Type B pancreatic cell (in vitro differentiated cells): ENCODE results near the gene SLAIN1. TPM values are rescaled to one million over a fixed set of nuclear protein-coding genes. Genes with fewer than 3 reads are reported as not detected.

ENCODE experiments used
- DNase-seq: peaks from one replicate; pipeline ENCODE4 v3.0.0; 2021; ENCODE audit warnings: mixed read lengths; ENCODE audit not compliant: unreplicated experiment; ENCODE audit errors: extremely low spot score
- H3K27ac Mint-ChIP-seq: 2 replicates; pipeline ENCODE4 v1.8.0; 2021; ENCODE audit warnings: mild to moderate bottlenecking, mixed read lengths
- H3K27me3 Mint-ChIP-seq: 2 replicates; pipeline ENCODE4 v1.8.0; 2021; ENCODE audit warnings: mixed read lengths
- H3K36me3 Mint-ChIP-seq: 2 replicates; pipeline ENCODE4 v1.8.0; 2021; ENCODE audit warnings: mixed read lengths
- H3K4me1 Mint-ChIP-seq: one replicate; pipeline ENCODE4 v1.8.0; 2021; ENCODE audit warnings: mixed read lengths; ENCODE audit not compliant: unreplicated experiment
- H3K4me3 Mint-ChIP-seq: 2 replicates; pipeline ENCODE4 v1.8.0; 2021; ENCODE audit warnings: mild to moderate bottlenecking, mixed read lengths
- H3K9me3 Mint-ChIP-seq: 2 replicates; pipeline ENCODE4 v1.8.0; 2021; ENCODE audit warnings: mixed read lengths
- total RNA-seq: library from RNA; stranded (reverse); gene quantifications from 2 replicates; pipeline ENCODE4 v1.2.1, GENCODE V29; 2021; ENCODE audit warnings: low replicate concordance
- TF ChIP-seq, protein P1 (sequence below): fragments of 200-600 bp; sonication (generic); conservative IDR thresholded peaks from 2 replicates; pipeline ENCODE4 v1.5.0; 2021; ENCODE audit warnings: antibody characterized with exemption, mild to moderate bottlenecking

Gene SLAIN1
- total RNA-seq, 1 donor from 2014 or later, result 22.4 TPM

DNA sequence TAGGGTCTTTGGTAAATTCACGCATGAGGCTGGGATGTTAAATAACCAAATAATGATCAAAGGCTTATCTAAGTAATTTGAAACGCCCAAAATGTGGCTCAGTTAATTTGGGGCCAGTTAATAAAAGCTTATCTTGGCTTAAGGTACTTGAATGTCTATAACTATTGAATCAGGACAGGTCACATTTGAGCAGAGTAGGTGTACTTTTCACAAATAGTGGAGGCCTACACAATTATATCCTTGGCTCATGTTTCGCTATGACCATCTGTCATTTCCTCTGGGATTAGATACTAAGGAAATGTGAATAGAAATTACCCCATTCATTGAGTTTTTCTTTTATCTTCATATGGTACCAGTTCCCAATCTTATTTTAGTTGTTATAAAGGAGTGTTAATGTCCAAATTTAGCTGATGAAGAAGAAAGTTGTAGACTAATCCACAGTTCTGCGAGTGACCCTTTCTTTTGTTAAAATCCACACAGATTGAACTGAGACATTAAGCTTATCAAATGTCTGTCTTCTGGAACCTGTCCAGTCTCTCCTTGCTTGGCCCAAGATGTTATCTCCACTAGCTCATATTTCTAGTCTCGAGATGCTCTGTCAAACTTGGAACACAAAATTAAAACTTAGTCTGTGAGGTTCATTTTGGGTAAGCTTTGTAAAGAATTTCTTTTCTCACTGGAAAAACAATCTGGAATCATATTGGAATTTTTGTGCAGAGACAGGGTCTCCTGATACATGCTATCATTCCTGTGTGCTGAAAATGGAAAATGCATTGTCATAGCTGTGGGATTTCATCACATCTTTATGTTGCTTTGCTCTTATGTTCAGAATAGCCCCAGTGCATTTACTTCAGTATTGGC, 31.0 kb downstream of the SLAIN1 start:
- Mint-ChIP-seq H3K4me3 (no peak overlapping the region), H3K27me3 (no peaks in the 10 kb centered on the region), H3K27ac (no peak overlapping the region), H3K36me3 (peaks cover 22% of the 10 kb centered on the region), H3K9me3 (no peaks in the 10 kb centered on the region), H3K4me1 (peaks cover 25% of the 10 kb centered on the region)
- no peak for DNase-seq
- TF ChIP-seq, protein P1, sequence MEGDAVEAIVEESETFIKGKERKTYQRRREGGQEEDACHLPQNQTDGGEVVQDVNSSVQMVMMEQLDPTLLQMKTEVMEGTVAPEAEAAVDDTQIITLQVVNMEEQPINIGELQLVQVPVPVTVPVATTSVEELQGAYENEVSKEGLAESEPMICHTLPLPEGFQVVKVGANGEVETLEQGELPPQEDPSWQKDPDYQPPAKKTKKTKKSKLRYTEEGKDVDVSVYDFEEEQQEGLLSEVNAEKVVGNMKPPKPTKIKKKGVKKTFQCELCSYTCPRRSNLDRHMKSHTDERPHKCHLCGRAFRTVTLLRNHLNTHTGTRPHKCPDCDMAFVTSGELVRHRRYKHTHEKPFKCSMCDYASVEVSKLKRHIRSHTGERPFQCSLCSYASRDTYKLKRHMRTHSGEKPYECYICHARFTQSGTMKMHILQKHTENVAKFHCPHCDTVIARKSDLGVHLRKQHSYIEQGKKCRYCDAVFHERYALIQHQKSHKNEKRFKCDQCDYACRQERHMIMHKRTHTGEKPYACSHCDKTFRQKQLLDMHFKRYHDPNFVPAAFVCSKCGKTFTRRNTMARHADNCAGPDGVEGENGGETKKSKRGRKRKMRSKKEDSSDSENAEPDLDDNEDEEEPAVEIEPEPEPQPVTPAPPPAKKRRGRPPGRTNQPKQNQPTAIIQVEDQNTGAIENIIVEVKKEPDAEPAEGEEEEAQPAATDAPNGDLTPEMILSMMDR, result no peak

DNA sequence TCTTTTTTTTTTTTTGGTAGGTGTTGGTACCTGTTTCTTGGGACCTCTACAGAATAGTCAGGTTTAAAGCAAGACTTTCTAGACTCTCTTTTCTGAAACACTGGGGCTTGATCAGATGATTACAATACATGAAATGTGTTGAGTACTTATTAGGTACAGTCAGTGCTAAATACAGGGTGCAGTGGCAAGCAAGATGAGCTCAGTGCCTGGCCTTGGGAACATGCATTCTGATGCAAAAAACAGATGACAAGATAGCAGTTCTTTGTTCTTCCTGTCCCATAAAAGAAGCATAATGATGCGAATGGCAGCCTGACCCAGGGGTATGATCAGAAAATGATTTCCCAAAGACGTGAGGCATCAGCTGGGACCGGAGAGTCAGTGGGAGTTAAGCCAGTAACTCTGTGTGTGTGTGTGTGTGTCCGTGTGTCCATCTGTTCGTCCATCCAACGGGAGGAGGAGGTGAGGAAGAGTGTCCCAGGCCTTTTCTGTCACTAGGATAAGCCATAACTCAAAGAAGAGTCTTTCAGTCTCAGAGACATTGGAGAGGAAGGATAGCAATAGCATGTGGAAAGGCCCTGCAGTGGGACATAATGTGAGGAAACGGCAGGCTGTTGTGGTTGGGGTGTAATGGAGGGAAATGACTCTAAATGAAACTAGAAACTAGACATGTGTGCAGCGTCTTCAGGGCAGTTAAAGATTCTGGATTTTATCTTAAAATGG, 32.2 kb downstream of the SLAIN1 start:
- Mint-ChIP-seq H3K27ac (no peak overlapping the region), H3K9me3 (no peaks in the 10 kb centered on the region), H3K4me3 (no peak overlapping the region), H3K4me1 (peaks cover 25% of the 10 kb centered on the region), H3K27me3 (no peaks in the 10 kb centered on the region), H3K36me3 (peaks cover 15% of the 10 kb centered on the region)
- DNase-seq, result no peak
- TF ChIP-seq, protein P1, result no peak

DNA sequence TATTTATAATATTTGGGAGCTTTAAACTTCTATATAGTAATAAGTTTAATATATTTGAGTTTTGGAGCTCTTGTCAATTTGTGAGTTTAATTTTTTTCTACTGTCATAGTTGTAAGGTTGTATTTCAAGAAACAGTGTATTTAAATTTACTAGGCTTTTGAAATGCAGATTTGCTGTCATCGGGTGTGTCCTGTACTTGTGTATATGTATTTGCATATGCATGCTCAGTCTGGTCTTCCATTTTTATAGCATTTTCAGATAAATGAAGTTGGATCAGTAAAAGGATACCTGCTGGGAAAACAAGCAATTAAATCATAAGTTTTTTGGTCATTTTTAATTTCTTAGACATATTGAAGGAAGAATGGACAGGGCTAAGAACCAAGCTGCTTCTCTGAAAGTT, 33.1 kb downstream of the SLAIN1 start:
- peaks cover 25% of the 10 kb centered on the region for H3K4me1 Mint-ChIP-seq
- DNase-seq, result no peak
- H3K27ac Mint-ChIP-seq, result no peak overlapping the region
- H3K9me3 Mint-ChIP-seq, result no peaks in the 10 kb centered on the region
- H3K4me3 Mint-ChIP-seq, result no peak overlapping the region
- TF ChIP-seq, protein P1, result no peak
- no peaks in the 10 kb centered on the region for H3K27me3 Mint-ChIP-seq
- peaks cover 10% of the 10 kb centered on the region for H3K36me3 Mint-ChIP-seq

DNA sequence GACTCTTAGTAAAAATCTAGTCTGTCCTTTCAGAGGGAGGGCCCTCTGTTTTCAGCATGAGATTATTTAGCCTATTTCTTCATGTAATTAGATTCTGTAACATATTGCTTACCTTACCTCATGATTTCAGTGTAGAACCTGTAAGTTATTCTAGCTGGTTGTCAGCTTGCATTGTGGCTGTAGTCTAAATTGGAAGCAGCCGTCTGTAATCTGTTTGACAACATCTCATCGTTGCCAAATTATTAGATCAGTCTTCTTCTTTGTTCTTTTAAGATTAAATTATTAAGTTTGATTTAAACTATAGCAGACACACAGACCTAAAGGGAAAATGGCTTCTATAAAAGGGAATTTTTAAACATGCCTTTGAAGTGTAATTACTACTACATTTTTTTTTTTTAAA, 34.8 kb downstream of the SLAIN1 start:
- Mint-ChIP-seq H3K27me3 (no peaks in the 10 kb centered on the region), H3K27ac (no peak overlapping the region), H3K4me3 (no peak overlapping the region), H3K36me3 (peaks cover 7% of the 10 kb centered on the region), H3K4me1 (peaks cover 25% of the 10 kb centered on the region), H3K9me3 (no peaks in the 10 kb centered on the region)
- no peak for DNase-seq
- TF ChIP-seq, protein P1, result no peak

DNA sequence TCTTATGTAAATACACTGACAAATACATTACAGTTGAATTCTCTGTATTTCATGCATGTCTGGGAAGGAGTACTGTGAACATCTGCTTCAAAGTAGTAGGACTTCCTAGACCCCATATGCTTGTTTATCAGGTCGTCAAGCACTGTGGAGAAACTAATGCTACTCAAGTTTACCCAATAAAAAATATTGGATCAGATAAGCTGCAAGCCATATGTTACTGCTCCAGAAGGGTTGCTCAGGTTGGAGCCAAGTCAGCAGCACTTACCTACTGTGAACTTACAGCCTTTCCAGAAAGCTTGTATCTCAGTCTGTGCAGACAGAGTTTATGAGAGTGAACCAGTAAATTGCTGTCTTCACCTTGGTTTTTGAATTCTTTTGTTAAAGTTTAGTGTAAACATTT, 36.2 kb downstream of the SLAIN1 start:
- H3K36me3 Mint-ChIP-seq, result peaks cover 7% of the 10 kb centered on the region
- no peaks in the 10 kb centered on the region for H3K27me3 Mint-ChIP-seq
- peaks cover 20% of the 10 kb centered on the region for H3K4me1 Mint-ChIP-seq
- no peak overlapping the region for H3K27ac Mint-ChIP-seq
- no peaks in the 10 kb centered on the region for H3K9me3 Mint-ChIP-seq
- TF ChIP-seq, protein P1, result no peak
- DNase-seq, result no peak
- no peak overlapping the region for H3K4me3 Mint-ChIP-seq
